ENCODE measurements around the gene BRSK2. TPM values are rescaled to one million over a fixed set of nuclear protein-coding genes. Genes with fewer than 3 reads are reported as not detected.
A peak's percentile ranks its signal among the peaks of the same experiment; 100 is the strongest.
"Not testable (repeated sequence)": the region's sequence is repeated elsewhere in the genome, so short reads cannot be mapped to it uniquely, and the experiment has no call there.

The BRSK2 gene
- 0.51 TPM for polyA plus RNA-seq (2013, experiment 1 of 2; ENCODE audit: insufficient read length)
- 0.65 TPM for polyA plus RNA-seq (2013, experiment 2 of 2; ENCODE audit: insufficient read length)

DNA sequence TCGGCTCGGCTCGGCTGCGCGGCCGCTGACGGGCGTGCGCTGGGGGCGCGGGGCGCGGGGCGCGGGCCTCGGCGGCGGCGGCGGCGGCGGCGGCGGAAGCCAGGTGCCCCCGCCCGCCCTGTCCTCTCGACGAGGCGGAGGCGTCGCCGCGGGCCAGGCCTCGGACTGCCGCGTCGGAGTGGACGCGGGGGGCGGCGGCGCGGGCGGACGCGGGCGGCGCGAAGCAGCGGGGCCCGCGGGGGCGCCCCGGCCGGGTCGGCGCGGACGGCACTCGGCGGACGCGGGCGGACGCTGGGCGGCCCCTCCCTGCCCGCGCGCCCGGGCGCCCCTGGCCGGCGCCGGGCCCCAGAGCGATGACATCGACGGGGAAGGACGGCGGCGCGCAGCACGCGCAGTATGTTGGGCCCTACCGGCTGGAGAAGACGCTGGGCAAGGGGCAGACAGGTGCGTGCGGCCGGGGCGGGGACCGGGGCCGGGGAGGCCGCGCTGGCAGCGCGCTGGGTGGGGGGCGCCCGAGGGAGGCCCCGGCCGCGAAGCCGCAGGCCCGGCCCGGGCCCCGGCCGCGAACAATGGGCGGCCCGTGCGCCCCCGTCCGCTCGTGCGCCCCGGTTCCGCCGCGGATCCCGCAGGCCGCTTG lies at the start of gene BRSK2:
BRSK2 (plus strand) TSS at position 3 of the 637 bp plus-strand sequence; CDS start at position 354, 351 bp downstream.
- no peak for DNase-seq

GRCh38 chr11:1340111-1340510 lies 49.6 kb upstream of the BRSK2 start:
- no peak for DNase-seq

GRCh38 chr11:1341226-1341625 lies 48.5 kb upstream of the BRSK2 start:
- DNase-seq = not testable (repeated sequence)

DNA sequence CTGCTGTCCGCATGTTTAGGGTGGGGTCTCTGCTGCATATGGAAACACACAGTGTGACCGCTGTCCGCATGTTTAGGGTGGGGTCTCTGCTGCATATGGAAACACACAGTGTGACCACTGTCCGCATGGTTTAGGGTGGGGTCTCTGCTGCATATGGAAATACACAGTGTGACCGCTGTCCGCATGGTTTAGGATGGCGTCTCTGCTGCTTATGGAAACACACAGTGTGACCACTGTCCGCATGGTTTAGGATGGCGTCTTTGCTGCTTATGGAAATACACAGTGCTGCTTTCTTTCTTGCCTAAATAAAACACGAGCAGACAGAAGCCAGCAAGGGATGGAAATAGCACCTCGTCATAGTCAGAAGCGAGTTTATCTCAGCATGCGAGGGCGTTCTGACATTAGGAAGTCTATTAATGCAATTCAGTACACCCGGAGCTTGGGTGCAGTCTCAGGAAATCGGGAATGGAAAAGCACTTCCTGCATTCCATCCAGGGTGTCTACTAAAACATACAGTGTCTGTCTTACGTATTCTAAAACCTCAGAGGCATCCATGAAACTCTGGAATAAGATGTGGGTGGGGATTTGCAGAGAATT lies 47.7 kb upstream of the BRSK2 start:
- peak; percentile 42 for DNase-seq

GRCh38 chr11:1342946-1343345 lies 46.8 kb upstream of the BRSK2 start:
- no peak for DNase-seq

DNA sequence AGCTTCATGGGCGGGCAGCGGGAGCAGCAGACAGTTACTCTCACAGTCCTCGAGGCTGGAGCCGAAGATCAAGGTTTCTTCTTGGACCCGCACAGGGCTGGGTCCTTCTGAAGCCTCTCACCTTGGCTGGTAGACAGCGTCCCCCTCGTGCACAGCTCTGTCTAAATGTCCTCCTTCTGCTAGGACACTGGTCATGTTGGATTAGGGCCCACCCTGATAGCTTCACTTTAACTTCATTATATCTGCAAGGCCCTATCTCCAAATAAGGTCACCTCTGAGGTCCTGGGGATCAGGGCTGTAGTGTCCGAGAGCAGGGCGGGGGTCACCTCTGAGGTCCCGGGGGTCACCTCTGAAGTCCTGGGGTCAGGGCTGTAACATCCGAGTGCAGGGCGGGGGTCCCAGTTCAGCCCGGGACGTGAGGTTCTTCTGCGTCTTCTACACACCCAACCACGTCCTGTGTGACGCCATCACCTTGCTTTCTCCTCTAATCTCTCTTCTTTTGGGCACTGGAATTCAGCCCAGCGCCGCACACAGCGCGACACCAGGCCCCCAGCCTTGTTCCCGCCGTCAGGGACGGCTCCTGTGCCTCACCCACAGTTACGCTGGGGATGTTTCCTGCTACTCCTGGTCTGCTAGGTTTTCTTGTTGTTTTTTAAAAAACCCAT lies 46.2 kb upstream of the BRSK2 start:
- DNase-seq = no peak

- no peak for DNase-seq
Measured at GRCh38 chr11:1344056-1344635, 45.6 kb upstream of the BRSK2 start.

GRCh38 chr11:1345737-1346513 lies 43.8 kb upstream of the BRSK2 start:
- DNase-seq = no peak

DNA sequence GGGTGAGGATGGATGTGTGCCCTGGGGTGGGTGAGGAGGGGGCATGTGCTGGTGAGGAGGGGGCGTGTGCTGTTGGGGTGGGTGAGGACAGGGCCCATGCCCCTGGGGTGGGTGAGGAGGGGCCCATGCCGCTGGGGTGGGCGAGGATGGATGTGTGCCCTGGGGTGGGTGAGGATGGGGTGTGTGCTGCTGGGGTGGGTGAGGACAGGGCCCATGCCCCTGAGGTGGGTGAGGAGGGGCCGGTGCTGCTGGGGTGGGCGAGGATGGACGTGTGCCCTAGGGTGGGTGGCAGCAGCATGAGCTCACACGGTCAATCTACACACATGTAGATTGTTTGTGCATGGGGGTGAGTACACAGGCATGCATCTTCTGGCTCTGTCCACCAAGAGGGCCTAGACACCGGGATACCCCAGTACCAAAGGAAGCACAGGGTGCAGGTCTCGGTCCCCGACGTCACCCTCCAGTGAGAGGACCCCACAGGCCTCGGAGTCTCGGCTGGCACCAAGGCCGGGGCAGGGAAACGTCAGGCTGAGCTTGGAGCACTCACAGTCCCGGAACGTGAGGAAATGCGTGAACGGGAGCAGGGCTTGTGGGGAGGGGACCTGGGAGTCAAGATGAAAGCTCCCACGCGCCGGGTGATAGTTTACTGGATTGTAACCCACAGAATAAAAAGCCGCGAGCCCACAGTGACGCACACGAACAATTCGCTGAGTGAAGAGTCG lies 42.9 kb upstream of the BRSK2 start:
- DNase-seq = no peak

GRCh38 chr11:1347411-1347999 lies 42.2 kb upstream of the BRSK2 start:
- DNase-seq = not testable (repeated sequence)

GRCh38 chr11:1348146-1348795 lies 41.5 kb upstream of the BRSK2 start:
- no peak for DNase-seq

DNA sequence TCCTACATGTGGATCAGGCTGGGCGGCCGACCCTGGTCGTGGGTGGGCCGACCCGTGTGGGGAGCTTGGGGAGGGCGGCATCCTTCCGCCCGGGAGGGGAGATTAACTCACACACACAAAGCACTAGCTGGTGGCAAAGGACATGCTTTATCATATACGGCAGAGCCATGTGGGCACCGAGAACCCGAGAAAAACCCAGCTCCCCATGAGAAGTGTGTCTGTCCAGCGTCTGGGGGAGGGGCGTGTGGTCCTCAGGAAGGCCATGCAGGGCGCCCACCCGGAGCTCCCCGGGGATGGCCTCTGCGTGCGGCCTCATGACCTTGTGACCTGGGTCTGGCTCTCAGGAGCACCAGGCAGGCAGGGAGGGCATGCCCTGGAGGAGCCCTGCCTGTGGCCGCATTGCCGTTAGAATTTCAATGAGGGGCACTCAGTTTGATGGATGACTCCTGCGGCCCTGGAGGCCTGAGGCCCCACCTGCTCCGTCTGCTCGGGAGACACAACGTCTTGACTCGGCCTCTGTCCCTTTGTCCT lies 40.9 kb upstream of the BRSK2 start:
- no peak for DNase-seq

DNA sequence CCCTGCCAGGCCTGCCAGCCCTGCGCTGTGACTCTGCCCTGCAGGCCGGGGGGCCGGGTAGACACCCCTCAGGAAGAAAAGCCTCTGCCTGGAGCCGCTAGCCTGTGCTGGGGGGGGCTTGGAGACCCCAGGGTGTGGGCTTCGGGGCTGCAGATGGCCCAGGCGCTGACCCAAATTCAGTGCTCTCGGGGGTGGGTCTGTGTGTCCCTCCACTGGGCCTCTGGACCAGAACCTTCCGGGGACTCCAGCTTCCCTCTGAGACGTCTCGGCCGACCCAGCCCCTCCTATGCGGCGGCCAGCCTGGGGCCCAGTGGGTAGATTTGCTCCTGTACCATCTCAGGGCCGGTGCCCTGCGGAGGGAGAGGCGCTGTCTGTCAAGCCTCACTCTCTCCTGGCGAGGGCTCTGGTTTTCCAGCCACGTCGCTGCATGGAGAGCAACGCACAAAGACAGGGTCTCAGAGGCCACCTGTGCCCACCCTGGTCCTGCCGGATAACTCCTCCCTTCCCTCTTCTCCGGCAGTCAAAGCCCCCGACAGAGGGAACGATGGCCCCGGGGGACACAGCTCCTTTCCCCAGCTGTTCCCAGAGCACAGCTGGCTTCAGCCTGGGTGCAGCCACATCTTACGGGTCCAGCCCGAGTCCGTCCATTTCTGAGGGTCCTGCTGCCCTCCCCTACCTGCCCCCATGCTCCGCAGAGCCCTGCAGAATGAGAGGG lies 40.2 kb upstream of the BRSK2 start:
- no peak for DNase-seq

GRCh38 chr11:1350086-1350725 lies 39.5 kb upstream of the BRSK2 start:
- DNase-seq = no peak

GRCh38 chr11:1351278-1351937 lies 38.3 kb upstream of the BRSK2 start:
- no peak for DNase-seq

- DNase-seq = no peak
Measured at GRCh38 chr11:1352696-1353382, 36.9 kb upstream of the BRSK2 start.

- no peak for DNase-seq
Measured at GRCh38 chr11:1353383-1354124, 36.2 kb upstream of the BRSK2 start.
